SK-N-SH (cell line): Measurements from ENCODE around the gene CCSER1. TPM values are rescaled to one million over a fixed set of nuclear protein-coding genes. Genes with fewer than 3 reads are reported as not detected.

Experiments used
- CTCF ChIA-PET: fragments of 300-600, 350-600 bp; formaldehyde crosslinking; extraction: SDS; loops from one replicate; lab custom pipeline; 2021; lab: Yijun Ruan, JAX
- POLR2A ChIA-PET: fragments of 350-600 bp; sonication (Branson Sonifier 250); formaldehyde crosslinking; extraction: SDS; loops from one replicate; lab custom pipeline; 2020; ENCODE audit warnings: antibody characterized with exemption, inconsistent platforms; lab: Yijun Ruan, JAX
- DNase-seq: peaks from one replicate; pipeline ENCODE4 v3.0.0; 2012
- H2AFZ ChIP-seq: fragments of 200-600 bp; sonication (generic); 2 replicates; pipeline ENCODE4 v1.8.1; 2016; ENCODE audit warnings: antibody characterized with exemption, mild to moderate bottlenecking, low read depth
- H3F3A ChIP-seq: fragments of 200-600 bp; sonication (generic); replicated peaks from 2 replicates; pipeline ENCODE3; 2016; ENCODE audit warnings: antibody characterized with exemption, mild to moderate bottlenecking; ENCODE audit not compliant: insufficient read depth
- H3K27ac ChIP-seq, 2 experiments: fragments of 200-500 bp in 1 of 2; fragments of 200-600 bp in 1 of 2; sonication (Bioruptor generic) in 1 of 2; sonication (generic), shearing (Covaris generic) in 1 of 2; 2 replicates each; pipeline versions ENCODE4 v1.5.1 to v1.6.1; 2014 to 2016; ENCODE audit warnings: low read depth in 2 of 2, inconsistent platforms in 1 of 2, low read length in 1 of 2, mild to moderate bottlenecking in 1 of 2, mixed read lengths in 1 of 2
- H3K27me3 ChIP-seq: fragments of 200-600 bp; sonication (generic), shearing (Covaris generic); 2 replicates; pipeline ENCODE4 v1.6.1; 2016; ENCODE audit warnings: mixed run types; ENCODE audit not compliant: insufficient read depth
- H3K36me3 ChIP-seq, 2 experiments: fragments of 200-500 bp in 1 of 2; fragments of 200-600 bp in 1 of 2; sonication (Bioruptor generic) in 1 of 2; sonication (generic) in 1 of 2; replicated peaks in 1 of 2; 2 replicates each; pipeline versions ENCODE3 to v1.5.1; 2014 to 2016; ENCODE audit warnings: low read length in 1 of 2, mild to moderate bottlenecking in 1 of 2; ENCODE audit not compliant: insufficient read depth in 2 of 2, control insufficient read depth in 1 of 2
- H3K4me1 ChIP-seq, 2 experiments: fragments of 200-500 bp in 1 of 2; fragments of 200-600 bp in 1 of 2; sonication (Bioruptor generic) in 1 of 2; sonication (generic), shearing (Covaris generic) in 1 of 2; 2 replicates each; pipeline versions ENCODE4 v1.5.1 to v1.6.1; 2014 to 2016; ENCODE audit warnings: low read depth in 1 of 2, low read length in 1 of 2, mixed run types in 1 of 2; ENCODE audit not compliant: insufficient read depth in 2 of 2, control insufficient read depth in 1 of 2
- H3K4me2 ChIP-seq: fragments of 200-600 bp; sonication (generic), shearing (Covaris generic); 2 replicates; pipeline ENCODE4 v1.6.1; 2017; ENCODE audit warnings: mixed run types
- H3K4me3 ChIP-seq, 2 experiments: fragments of 200-500 bp in 1 of 2; fragments of 200-600 bp in 1 of 2; sonication (Bioruptor generic) in 1 of 2; sonication (generic), shearing (Covaris generic) in 1 of 2; 2 replicates each; pipeline versions ENCODE4 v1.5.1 to v1.8.1; 2014 to 2016; ENCODE audit warnings: low read depth in 2 of 2, inconsistent platforms in 1 of 2, low read length in 1 of 2, mild to moderate bottlenecking in 1 of 2, mixed read lengths in 1 of 2, moderate library complexity in 1 of 2
- H3K79me2 ChIP-seq: fragments of 200-600 bp; sonication (generic); 2 replicates; pipeline ENCODE4 v1.8.1; 2017; ENCODE audit warnings: mild to moderate bottlenecking; ENCODE audit not compliant: insufficient read depth
- H3K9ac ChIP-seq: fragments of 200-600 bp; sonication (generic); 2 replicates; pipeline ENCODE4 v1.6.1; 2017; ENCODE audit warnings: mixed run types
- H3K9me2 ChIP-seq: fragments of 200-600 bp; sonication (generic); 2 replicates; pipeline ENCODE4 v1.6.1; 2017; ENCODE audit warnings: mixed run types
- H3K9me3 ChIP-seq: fragments of 200-600 bp; sonication (generic); 2 replicates; pipeline ENCODE4 v1.6.1; 2017; ENCODE audit warnings: mixed run types, mild to moderate bottlenecking, moderate library complexity
- H4K20me1 ChIP-seq: fragments of 200-600 bp; sonication (generic); 2 replicates; pipeline ENCODE4 v1.6.1; 2017; ENCODE audit warnings: mild to moderate bottlenecking, mixed run types; ENCODE audit not compliant: insufficient read depth
- CTCF ChIP-seq: fragments of 200-600 bp; sonication (generic); IDR thresholded peaks from 2 replicates; pipeline ENCODE4 v1.6.1; 2017; ENCODE audit warnings: antibody characterized with exemption, mild to moderate bottlenecking, moderate library complexity
- ELF1 ChIP-seq: IDR thresholded peaks from 2 replicates; pipeline ENCODE4 v1.4.0; 2012
- EP300 ChIP-seq, 2 experiments: IDR thresholded peaks; 2 replicates each; pipeline versions ENCODE4 v1.4.0 to v1.6.1; 2012; ENCODE audit warnings: borderline replicate concordance in 1 of 2, low read depth in 1 of 2, low read length in 1 of 2
- FOXJ3 ChIP-seq: sonication (generic); formaldehyde crosslinking; IDR thresholded peaks from 2 replicates; pipeline ENCODE4 v1.5.1; 2020; ENCODE audit warnings: mild to moderate bottlenecking, missing genetic modification reagents
- FOXM1 ChIP-seq: IDR thresholded peaks from 2 replicates; pipeline ENCODE4 v1.4.0; 2012; ENCODE audit warnings: low read depth, mild to moderate bottlenecking
- GATA2 ChIP-seq: sonication (generic); formaldehyde crosslinking; IDR thresholded peaks from 2 replicates; pipeline ENCODE4 v1.5.0; 2020; ENCODE audit warnings: mild to moderate bottlenecking, missing genetic modification reagents
- IRF3 ChIP-seq: fragments of 150-350 bp; IDR thresholded peaks from 2 replicates; pipeline ENCODE4 v1.6.1; 2016; ENCODE audit warnings: mild to moderate bottlenecking, low read depth, low read length
- MAX ChIP-seq: IDR thresholded peaks from 2 replicates; pipeline ENCODE4 v1.4.0; 2012; ENCODE audit warnings: low read depth
- MEF2A ChIP-seq: IDR thresholded peaks from 2 replicates; pipeline ENCODE4 v1.4.0; 2012; ENCODE audit warnings: low read depth, borderline replicate concordance
- MXI1 ChIP-seq: IDR thresholded peaks from 2 replicates; pipeline ENCODE4 v1.6.1; 2012; ENCODE audit warnings: mild to moderate bottlenecking, low read depth, low read length, improper control_type of control experiment
- NRF1 ChIP-seq: IDR thresholded peaks from 2 replicates; pipeline ENCODE4 v1.6.1; 2012; ENCODE audit warnings: low read depth, mild to moderate bottlenecking, low read length
- PBX3 ChIP-seq: IDR thresholded peaks from 2 replicates; pipeline ENCODE4; 2012
- RAD21 ChIP-seq: IDR thresholded peaks from 2 replicates; pipeline ENCODE4 v1.6.1; 2012; ENCODE audit warnings: mild to moderate bottlenecking, low read length
- RCOR1 ChIP-seq: fragments of 150-350 bp; IDR thresholded peaks from 2 replicates; pipeline ENCODE4 v1.6.1; 2017; ENCODE audit warnings: antibody characterized with exemption, low read length
- RFX5 ChIP-seq: IDR thresholded peaks from 2 replicates; pipeline ENCODE4 v1.6.1; 2012; ENCODE audit warnings: mild to moderate bottlenecking, improper control_type of control experiment, low read length
- SIN3A ChIP-seq: IDR thresholded peaks from 2 replicates; pipeline ENCODE4 v1.6.1; 2012; ENCODE audit warnings: low read depth, mild to moderate bottlenecking, low read length, moderate library complexity, borderline replicate concordance
- SMC3 ChIP-seq: IDR thresholded peaks from 2 replicates; pipeline ENCODE4 v1.6.1; 2012; ENCODE audit warnings: low read depth, low read length, improper control_type of control experiment
- TAF1 ChIP-seq: IDR thresholded peaks from 2 replicates; pipeline ENCODE4 v1.6.1; 2012; ENCODE audit warnings: low read depth, mild to moderate bottlenecking, low read length, moderate library complexity, borderline replicate concordance
- TEAD4 ChIP-seq: IDR thresholded peaks from 2 replicates; pipeline ENCODE4 v1.4.0; 2012; ENCODE audit warnings: mild to moderate bottlenecking, borderline replicate concordance; ENCODE audit not compliant: insufficient read depth
- YY1 ChIP-seq: IDR thresholded peaks from 2 replicates; pipeline ENCODE4 v1.4.0; 2012; ENCODE audit warnings: low read depth, mild to moderate bottlenecking
- WGBS: methylation state at CpG from one replicate; pipeline ENCODE4 v1.1.6; 2017; ENCODE audit warnings: low lambda C conversion rate; 5-methylcytosine and 5-hydroxymethylcytosine counted together
- polyA plus RNA-seq, 3 experiments: library from polyadenylated mRNA; depleted of rRNA; stranded (reverse); fragments of >200 nt; gene quantifications; 2 replicates each; pipeline ENCODE4 v1.2.3, GENCODE V29; 2012

CCSER1 gene
- polyA plus RNA-seq, 1 of the 3 experiments (the other 2 are of a cell fraction): 0.05 TPM

DNA sequence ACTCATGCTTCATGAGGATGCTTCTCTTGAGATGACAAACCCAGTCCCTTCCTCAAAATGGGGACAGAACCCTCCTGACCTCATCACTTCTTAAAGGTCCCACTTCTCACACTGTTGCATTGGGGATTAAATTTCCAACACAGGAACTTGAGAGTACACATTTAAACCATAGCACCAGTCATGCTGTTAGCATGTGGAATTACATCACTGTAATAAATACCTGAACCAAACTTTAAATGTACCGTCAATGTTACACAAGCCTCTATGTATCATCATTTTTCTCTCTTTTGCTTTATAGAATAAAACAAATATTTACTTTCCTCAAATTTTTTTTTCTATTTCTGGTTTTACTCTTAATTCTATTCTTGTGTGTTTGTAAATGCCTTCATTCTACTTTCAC is 448.2 kb downstream of the CCSER1 start:
- no peaks in the 10 kb centered on the region for H3F3A ChIP-seq
- H3K9me2 ChIP-seq: no peaks in the 10 kb centered on the region
- H3K27ac ChIP-seq: no peak overlapping the region
- H3K4me2 ChIP-seq: no peak overlapping the region
- no peaks in the 10 kb centered on the region for H4K20me1 ChIP-seq
- CTCF ChIA-PET: no interaction called here
- no peak overlapping the region for H3K9ac ChIP-seq
- no peaks in the 10 kb centered on the region for H3K36me3 ChIP-seq
- 77% methylated on average over 1 of the region's 1 CpG for WGBS
- POLR2A ChIA-PET: no interaction called here
- no peaks in the 10 kb centered on the region for H3K9me3 ChIP-seq
- H2AFZ ChIP-seq: no peak overlapping the region
- no peak overlapping the region for H3K4me3 ChIP-seq
- TF ChIP-seq GATA2 (no peak), SMC3 (no peak), MEF2A (no peak), CTCF (no peak), IRF3 (no peak), RAD21 (no peak), RFX5 (no peak), NRF1 (no peak), FOXM1 (no peak), MAX (no peak), PBX3 (no peak), FOXJ3 (CRISPR knock-in tag) (no peak), ELF1 (no peak)
- no peak for DNase-seq
- no peaks in the 10 kb centered on the region for H3K27me3 ChIP-seq
- H3K4me1 ChIP-seq: peaks cover 0 to 3% of the 10 kb centered on the region in 2 experiments; a peak in 2 of 4 replicates
- no peaks in the 10 kb centered on the region for H3K79me2 ChIP-seq

DNA sequence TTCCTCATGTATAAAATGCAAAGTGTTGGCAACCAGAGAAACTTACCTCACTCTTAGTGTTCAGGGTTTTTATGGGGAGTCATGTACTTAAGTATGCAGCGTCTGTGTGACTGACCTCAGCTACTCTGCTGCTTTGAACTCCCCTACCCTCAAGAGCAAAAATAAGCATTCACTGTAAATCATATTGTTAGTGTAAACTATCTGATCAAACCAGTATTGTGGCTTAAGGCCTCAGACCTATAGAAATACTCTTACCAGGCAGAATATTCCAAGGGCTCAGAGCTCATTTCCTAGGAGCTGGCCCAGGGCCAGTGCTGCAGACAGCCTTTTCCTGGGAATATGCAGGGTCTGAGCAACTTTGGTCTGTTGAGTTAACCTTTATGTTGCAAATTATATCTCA is 453.1 kb downstream of the CCSER1 start:
- no peaks in the 10 kb centered on the region for H3K9me2 ChIP-seq
- 38% methylated on average over 1 of the region's 1 CpG for WGBS
- H3K4me2 ChIP-seq: no peak overlapping the region
- H3F3A ChIP-seq: peaks cover 3% of the 10 kb centered on the region
- TF ChIP-seq EP300 (IDR thresholded peaks at IDR 0.05; ENCODE audit: borderline replicate concordance in 1 of 2, low read depth in 1 of 2, low read length in 1 of 2) (no peak), YY1 (no peak), RCOR1 (no peak), FOXM1 (no peak), MXI1 (no peak), SIN3A (no peak), TAF1 (no peak), RFX5 (no peak), TEAD4 (no peak), ELF1 (no peak)
- POLR2A ChIA-PET: no interaction called here
- CTCF ChIA-PET: no interaction called here
- H3K4me3 ChIP-seq: no peak overlapping the region
- H3K9ac ChIP-seq: no peak overlapping the region
- H3K79me2 ChIP-seq: no peaks in the 10 kb centered on the region
- no peaks in the 10 kb centered on the region for H3K9me3 ChIP-seq
- no peak for DNase-seq
- peaks cover 0 to 8% of the 10 kb centered on the region in 2 experiments; a peak in 2 of 4 replicates for H3K4me1 ChIP-seq
- no peak overlapping the region for H3K27ac ChIP-seq
- no peaks in the 10 kb centered on the region for H3K27me3 ChIP-seq
- no peaks in the 10 kb centered on the region for H4K20me1 ChIP-seq
- no peak overlapping the region for H2AFZ ChIP-seq
- H3K36me3 ChIP-seq: no peaks in the 10 kb centered on the region
